Central memory CD8-positive, alpha-beta T cell (primary cell): ENCODE data around the gene MLH3.
"Not testable (repeated sequence)": the region's sequence is repeated elsewhere in the genome, so short reads cannot be mapped to it uniquely, and the experiment has no call there.

ENCODE experiments used
- ATAC-seq: fragments of 150-1000 bp; cut with Tn5 transposase; replicated peaks from 2 replicates; pipeline ENCODE4 v1.10.0; 2022; ENCODE audit warnings: mild to moderate bottlenecking, moderate FRiP score, moderate number of reproducible peaks; ENCODE audit not compliant: poor library complexity, severe bottlenecking; ENCODE audit errors: extremely low read depth
- DNase-seq, 2 donors: peaks; one replicate each; pipeline ENCODE4 v3.0.0; 2021; ENCODE audit warnings: low spot score in 2 of 2
- H3K27ac Mint-ChIP-seq: one replicate; pipeline ENCODE4 v1.8.0; 2022; ENCODE audit warnings: low read depth, mild to moderate bottlenecking, moderate library complexity, mixed read lengths
- H3K27me3 Mint-ChIP-seq: one replicate; pipeline ENCODE4 v1.8.0; 2022; ENCODE audit warnings: mixed read lengths
- H3K36me3 Mint-ChIP-seq: one replicate; pipeline ENCODE4 v1.8.0; 2022; ENCODE audit warnings: mild to moderate bottlenecking, moderate library complexity, mixed read lengths; ENCODE audit not compliant: insufficient read depth
- H3K4me1 Mint-ChIP-seq: one replicate; pipeline ENCODE4 v1.8.0; 2022; ENCODE audit warnings: mixed read lengths
- H3K4me3 Mint-ChIP-seq: one replicate; pipeline ENCODE4 v1.8.0; 2022; ENCODE audit warnings: mild to moderate bottlenecking, moderate library complexity, mixed read lengths
- H3K9me3 Mint-ChIP-seq: one replicate; pipeline ENCODE4 v1.8.0; 2022; ENCODE audit warnings: mixed read lengths

MLH3 gene

DNA sequence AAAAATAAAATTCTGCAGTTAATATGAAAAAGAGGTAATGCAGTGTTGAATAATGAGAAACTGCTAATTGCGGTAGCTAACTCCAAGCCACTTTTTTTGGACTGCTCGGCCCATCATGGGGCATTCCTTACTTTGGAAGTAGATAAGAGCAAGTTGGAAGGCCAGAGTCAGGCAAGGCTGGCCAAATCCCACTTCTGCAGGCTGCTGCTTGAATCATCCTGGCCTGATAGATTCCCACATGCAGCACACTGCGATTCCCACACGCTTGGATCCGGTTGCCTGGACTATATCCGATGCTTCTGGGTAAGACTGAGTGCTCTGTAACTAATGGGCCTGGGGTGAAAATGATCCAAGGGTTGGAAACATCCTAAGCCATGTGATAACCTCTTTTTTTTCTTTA, 38.0 kb downstream of the MLH3 start:
- Mint-ChIP-seq H3K36me3 (peaks cover 34% of the 10 kb centered on the region), H3K27me3 (no peaks in the 10 kb centered on the region), H3K9me3 (no peaks in the 10 kb centered on the region), H3K4me1 (peaks cover 21% of the 10 kb centered on the region), H3K4me3 (no peak overlapping the region), H3K27ac (no peak overlapping the region)
- DNase-seq (no peak), ATAC-seq (no peak)

DNA sequence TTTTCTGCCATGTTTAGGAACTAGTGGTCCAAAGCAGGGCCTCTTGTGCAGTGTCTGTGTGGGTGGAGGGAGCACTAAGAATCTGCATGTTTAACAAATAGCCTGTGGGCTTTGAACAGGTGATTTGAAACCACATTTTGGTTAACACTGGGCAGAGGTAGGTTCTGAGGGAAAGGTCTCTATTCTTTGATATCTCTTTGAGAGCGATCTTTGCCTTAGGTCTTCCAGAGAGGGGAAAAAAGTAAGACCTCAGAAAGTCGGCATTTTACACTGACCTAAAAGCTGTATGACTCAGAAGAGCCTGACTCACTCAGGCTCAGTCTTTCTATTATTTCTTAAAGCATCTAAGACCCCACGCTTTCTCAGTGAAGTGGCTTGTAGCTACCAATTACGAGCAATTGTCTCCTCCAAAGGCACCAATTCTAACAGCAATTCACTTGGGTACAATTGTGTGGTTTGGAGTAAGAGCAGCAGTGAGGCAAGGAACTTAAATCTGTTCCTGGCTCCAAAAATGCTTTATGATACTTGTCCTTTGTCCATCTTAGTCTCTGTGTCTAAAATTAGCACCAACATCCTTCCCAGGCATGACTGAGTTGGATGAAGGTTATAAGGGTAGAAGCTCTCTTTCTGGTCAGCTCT, 39.8 kb downstream of the MLH3 start:
- ATAC-seq (no peak), DNase-seq (no peak)
- Mint-ChIP-seq H3K27me3 (no peaks in the 10 kb centered on the region), H3K4me3 (no peak overlapping the region), H3K27ac (peak overlapping the region; percentile 57), H3K36me3 (peaks cover 37% of the 10 kb centered on the region), H3K4me1 (peaks cover 30% of the 10 kb centered on the region), H3K9me3 (no peaks in the 10 kb centered on the region)

DNA sequence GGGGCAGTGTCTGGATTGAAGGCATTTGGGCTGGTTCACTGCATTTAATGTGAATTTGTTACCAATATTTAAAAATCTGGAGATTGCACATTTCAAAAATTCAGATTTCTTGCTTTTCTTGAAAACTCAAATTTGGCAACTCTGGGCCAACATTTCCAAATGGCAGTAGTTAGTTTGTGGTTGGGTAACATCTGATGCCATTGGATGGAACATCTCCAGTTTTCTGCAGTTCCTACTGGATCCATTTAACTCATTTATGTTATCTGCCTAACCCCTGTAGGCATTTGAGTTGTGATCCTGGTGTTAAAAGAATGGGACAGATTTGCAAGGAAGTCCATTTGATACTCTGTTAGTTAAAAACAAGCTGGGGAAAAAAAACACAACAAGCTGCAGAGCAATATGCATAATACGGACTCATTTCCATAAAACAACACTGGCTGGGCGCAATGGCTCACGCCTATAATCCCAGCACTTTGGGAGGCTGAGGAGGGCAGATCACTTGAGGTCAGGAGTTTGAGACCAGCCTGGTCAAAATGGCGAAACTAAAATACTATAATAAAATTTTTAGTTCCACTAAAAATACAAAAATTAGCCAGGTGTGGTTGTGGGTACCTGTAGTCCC, 40.7 kb downstream of the MLH3 start:
- Mint-ChIP-seq H3K36me3 (peaks cover 41% of the 10 kb centered on the region), H3K27ac (peak overlapping the region; percentile 57), H3K27me3 (no peaks in the 10 kb centered on the region), H3K4me3 (no peak overlapping the region), H3K4me1 (peaks cover 34% of the 10 kb centered on the region), H3K9me3 (no peaks in the 10 kb centered on the region)
- ATAC-seq (no peak), DNase-seq (no peak)

DNA sequence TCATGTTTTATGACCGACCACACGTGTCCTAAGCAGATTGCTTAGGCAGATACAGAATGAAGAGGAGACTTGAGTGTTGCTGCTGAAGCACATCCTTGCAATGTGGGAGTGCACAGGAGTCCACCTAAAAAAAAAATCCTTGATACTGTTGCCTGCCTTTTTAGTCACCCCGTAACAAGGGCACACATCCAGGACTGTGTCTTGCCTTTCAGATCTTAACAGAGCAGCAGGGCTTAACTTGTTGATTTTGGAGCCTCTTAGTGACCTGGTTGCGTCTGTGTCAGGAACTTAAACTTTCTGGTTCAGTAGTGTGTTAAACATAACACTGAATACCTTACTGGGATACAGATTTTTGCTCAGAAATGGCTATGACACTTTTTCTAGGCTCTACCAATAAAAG, 42.1 kb downstream of the MLH3 start:
- ATAC-seq = no peak
- no peak for DNase-seq
- peaks cover 43% of the 10 kb centered on the region for H3K4me1 Mint-ChIP-seq
- no peak overlapping the region for H3K4me3 Mint-ChIP-seq
- H3K27me3 Mint-ChIP-seq = no peaks in the 10 kb centered on the region
- H3K27ac Mint-ChIP-seq = no peak overlapping the region
- H3K36me3 Mint-ChIP-seq = peaks cover 51% of the 10 kb centered on the region
- H3K9me3 Mint-ChIP-seq = no peaks in the 10 kb centered on the region

DNA sequence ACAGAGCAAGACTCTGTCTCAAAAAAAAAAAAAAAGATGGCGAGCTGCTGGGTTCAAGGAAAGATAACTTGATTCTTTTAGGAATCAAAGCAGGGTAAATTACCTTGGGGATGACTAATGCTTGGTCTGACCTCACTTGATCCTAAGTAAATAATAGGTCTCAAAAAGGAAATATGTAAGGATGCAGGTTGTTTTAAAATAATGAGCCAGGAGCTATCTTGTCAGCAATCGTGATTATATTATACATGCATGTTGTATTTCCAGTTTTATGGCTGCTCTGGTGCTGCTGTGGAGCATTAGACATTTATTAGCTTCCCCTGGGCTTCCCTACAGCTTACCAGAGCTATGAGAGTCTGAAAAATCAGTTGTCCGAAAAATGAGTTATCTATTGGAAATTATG, 45.9 kb downstream of the MLH3 start:
- no peak overlapping the region for H3K4me3 Mint-ChIP-seq
- ATAC-seq (no peak), DNase-seq (no peak)
- no peaks in the 10 kb centered on the region for H3K27me3 Mint-ChIP-seq
- peaks cover 56% of the 10 kb centered on the region for H3K36me3 Mint-ChIP-seq
- no peaks in the 10 kb centered on the region for H3K9me3 Mint-ChIP-seq
- peaks cover 61% of the 10 kb centered on the region for H3K4me1 Mint-ChIP-seq
- no peak overlapping the region for H3K27ac Mint-ChIP-seq

DNA sequence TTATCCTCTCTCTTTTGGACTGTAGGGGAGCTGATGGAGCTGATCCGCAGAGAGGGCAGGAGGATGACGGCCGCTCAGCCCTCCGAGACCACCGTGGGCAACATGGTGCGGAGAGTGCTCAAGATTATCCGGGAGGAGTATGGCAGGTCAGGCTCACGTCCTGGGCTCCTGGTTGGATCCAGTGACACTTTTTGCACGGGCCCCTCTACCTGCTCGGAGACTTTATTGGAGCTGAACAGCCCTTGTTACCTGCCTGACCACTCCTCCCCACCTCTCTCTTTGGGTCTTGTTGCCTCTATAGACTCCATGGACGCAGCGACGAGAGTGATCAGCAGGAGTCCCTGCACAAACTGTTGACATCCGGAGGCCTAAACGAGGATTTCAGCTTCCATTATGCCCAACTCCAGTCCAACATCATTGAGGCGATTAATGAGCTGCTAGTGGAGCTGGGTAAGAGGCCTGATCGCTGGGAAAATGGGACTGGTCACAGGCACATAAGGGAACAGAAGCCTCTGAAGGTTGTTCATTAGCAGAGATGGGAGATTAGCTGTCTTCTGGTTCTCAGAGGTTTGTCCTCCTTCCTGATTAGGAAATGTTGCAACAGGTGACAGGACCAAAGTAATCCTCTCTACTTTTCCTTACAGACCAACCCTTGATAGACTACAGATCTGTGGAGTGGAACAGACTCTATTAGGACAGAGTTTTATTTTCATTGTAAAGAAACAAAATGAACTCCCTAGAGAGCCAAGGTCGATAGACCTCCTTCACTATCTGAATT, 47.8 kb downstream of the MLH3 start:
- H3K4me1 Mint-ChIP-seq = peaks cover 49% of the 10 kb centered on the region
- peak overlapping the region; percentile 97 for H3K27ac Mint-ChIP-seq
- no peaks in the 10 kb centered on the region for H3K9me3 Mint-ChIP-seq
- ATAC-seq = no peak
- peaks cover 46% of the 10 kb centered on the region for H3K36me3 Mint-ChIP-seq
- H3K27me3 Mint-ChIP-seq = no peaks in the 10 kb centered on the region
- DNase-seq = no peak
- H3K4me3 Mint-ChIP-seq = peak overlapping the region; percentile 97

DNA sequence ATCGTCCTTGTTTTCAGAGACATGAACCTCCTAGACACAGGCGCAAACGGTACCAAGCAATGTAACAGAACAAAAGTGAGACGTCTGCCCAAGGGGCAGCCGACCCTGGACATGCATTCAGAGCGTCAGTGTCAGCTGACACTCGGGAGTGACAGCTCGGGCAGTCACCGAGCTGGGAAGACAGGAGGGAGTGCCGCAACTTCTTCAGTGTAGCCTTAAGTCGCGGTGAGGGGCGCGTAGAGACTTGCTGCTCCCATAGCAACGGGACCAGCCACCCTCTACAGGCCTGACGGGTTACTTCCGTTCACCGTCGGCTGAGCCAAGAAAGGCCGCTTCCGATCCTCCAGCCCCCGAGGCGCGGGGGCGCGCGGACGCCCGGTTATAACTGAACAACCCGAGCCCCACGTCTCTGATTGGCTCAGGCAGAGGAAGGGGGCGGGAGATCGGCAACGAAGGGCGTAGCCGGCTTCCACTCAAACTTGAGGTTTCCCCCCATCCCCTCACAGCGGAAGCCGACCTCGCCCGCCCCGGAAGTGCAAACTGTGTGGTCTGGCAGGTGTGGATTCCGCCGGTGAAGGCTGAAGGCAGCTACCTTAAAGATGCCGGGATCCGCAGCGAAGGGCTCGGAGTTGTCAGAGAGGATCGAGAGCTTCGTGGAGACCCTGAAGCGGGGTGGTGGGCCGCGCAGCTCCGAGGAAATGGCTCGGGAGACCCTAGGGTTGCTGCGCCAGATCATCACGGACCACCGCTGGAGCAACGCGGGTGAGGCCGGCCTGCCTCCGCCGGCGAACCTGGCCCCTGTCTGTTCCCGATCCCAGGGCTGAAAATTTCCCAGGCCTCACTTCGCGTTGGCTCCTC, 48.6 kb downstream of the MLH3 start, which contains the start of gene EIF2B2:
Gene EIF2B2, plus strand, starts transcription at position 530 of the 858 bp plus-strand sequence. Its CDS starts 70 bp downstream, at position 600.
- Mint-ChIP-seq H3K9me3 (no peaks in the 10 kb centered on the region), H3K27me3 (no peaks in the 10 kb centered on the region), H3K4me3 (peak within 1 kb of the TSS; percentile 97), H3K4me1 (peaks cover 45% of the 10 kb centered on the region), H3K36me3 (peaks cover 39% of the 10 kb centered on the region), H3K27ac (peak within 1 kb of the TSS; percentile 97)
- DNase-seq = peak; percentile 98 to 99
- peak; percentile 93 for ATAC-seq

DNA sequence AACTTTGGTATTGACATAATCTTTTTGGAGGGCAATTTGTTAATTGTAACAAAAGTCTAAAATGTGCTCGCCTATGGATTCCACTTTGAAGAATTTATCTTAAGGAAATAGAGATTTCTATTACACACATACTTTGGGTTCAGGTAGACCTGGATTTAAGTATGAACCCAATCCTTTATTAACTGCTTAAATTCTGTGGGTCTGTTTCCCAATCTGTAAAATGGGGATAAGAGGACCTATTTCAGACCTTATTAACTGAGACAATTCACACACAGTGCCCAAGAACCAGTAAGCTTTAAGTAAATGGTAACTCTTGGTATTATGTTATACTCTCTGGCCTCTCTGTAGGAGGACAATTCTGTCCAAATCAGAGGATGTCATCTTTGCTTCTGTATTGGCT, 49.4 kb downstream of the MLH3 start:
- DNase-seq = no peak
- no peak for ATAC-seq
- Mint-ChIP-seq H3K36me3 (peaks cover 32% of the 10 kb centered on the region), H3K4me1 (peaks cover 38% of the 10 kb centered on the region), H3K9me3 (no peaks in the 10 kb centered on the region), H3K4me3 (peak overlapping the region; percentile 97), H3K27ac (peak overlapping the region; percentile 97), H3K27me3 (no peaks in the 10 kb centered on the region)

DNA sequence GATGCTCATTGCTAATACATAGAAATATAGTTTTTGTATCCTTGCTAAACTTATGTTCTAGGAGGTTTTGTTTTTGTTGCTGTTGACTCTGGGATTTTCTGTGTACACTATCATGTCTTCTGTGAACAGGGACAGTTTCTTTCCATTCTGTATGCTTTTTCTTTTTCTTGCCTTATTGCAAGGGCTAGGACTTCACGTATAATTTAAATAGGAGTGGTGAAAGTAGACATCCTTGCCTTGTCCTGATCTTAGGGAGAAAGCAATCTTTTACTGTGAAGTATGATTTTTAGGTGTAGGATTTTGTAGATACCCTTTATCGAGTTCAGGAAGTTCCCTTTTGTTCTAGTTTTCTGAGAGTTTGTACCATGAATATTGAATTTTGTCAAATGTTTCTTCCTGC, 50.0 kb downstream of the MLH3 start:
- no peak for DNase-seq
- no peak overlapping the region for H3K4me3 Mint-ChIP-seq

DNA sequence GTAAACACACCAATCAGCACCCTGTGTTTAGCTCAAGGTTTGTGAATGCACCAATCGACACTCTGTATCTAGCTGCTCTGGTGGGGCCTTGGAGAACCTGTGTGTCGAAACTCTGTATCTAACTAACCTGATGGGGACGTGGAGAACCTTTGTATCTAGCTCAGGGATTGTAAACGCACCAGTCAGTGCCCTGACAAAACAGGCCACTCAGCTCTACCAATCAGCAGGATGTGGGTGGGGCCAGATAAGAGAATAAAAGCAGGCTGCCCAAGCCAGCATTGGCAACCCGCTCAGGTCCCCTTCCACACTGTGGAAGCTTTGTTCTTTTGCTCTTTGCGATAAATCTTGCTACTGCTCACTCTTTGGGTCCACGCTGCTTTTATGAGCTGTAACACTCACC, 55.5 kb downstream of the MLH3 start:
- H3K9me3 Mint-ChIP-seq, H3K36me3 Mint-ChIP-seq, H3K4me3 Mint-ChIP-seq, H3K4me1 Mint-ChIP-seq, H3K27me3 Mint-ChIP-seq, DNase-seq, ATAC-seq, H3K27ac Mint-ChIP-seq: not testable (repeated sequence)

More for the DNA sequence above, 50.0 kb downstream of the MLH3 start:
- Mint-ChIP-seq H3K4me1 (peaks cover 38% of the 10 kb centered on the region), H3K27me3 (no peaks in the 10 kb centered on the region), H3K27ac (peak overlapping the region; percentile 97), H3K36me3 (peaks cover 27% of the 10 kb centered on the region), H3K9me3 (no peaks in the 10 kb centered on the region)
- no peak for ATAC-seq

DNA sequence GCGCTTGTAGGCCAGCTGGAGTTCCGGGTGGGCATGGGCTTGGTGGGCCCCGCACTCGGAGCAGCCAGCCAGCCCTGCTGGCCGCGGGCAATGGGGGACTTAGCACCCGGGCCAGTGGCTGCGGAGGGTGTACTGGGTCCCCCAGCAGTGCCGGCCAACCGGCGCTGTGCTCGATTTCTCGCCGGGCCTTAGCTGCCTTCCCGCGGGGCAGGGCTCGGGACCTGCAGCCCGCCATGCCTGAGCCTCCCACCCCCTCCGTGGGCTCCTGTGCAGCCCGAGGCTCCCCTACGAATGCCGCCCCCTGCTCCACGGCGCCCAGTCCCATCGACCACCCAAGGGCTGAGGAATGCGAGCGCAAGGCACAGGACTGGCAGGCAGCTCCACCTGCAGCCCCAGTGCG, 57.1 kb downstream of the MLH3 start:
- H3K27ac Mint-ChIP-seq, H3K4me3 Mint-ChIP-seq, H3K9me3 Mint-ChIP-seq, H3K36me3 Mint-ChIP-seq, ATAC-seq, H3K4me1 Mint-ChIP-seq, DNase-seq, H3K27me3 Mint-ChIP-seq: not testable (repeated sequence)

DNA sequence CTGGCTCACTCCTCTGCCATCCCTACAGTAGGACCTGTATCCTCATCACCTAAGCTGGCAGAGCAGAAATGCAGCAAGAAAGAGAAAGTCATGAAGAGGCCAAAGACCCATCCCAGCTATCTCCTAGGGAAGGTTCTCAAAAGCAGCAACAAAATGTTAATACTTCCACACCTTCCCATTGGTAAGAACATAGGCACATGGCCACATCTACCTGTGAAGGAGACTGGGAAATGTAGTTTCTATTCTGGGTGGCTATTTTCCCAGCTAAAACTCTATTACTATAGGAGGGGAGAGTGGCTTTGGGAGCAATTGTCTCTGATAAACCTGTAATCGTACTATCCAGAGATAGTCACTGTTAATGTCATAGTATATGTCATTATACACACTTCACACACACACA, 62.3 kb downstream of the MLH3 start:
- no peaks in the 10 kb centered on the region for H3K27me3 Mint-ChIP-seq

More for the DNA sequence above, 62.3 kb downstream of the MLH3 start:
- H3K36me3 Mint-ChIP-seq = peaks cover 1% of the 10 kb centered on the region
- no peaks in the 10 kb centered on the region for H3K9me3 Mint-ChIP-seq
- DNase-seq (no peak), ATAC-seq (no peak)
- no peaks in the 10 kb centered on the region for H3K4me1 Mint-ChIP-seq
- H3K27ac Mint-ChIP-seq = no peak overlapping the region
- H3K4me3 Mint-ChIP-seq = no peak overlapping the region
